Thyroid gland (tissue), 4 donors: Measurements from ENCODE around the gene SIX3.

Experiments
- POLR2A ChIP-seq, 2 donors: fragments of 450-650 bp; IDR thresholded peaks; one replicate each; pipeline ENCODE4 v1.6.1; 2017; ENCODE audit warnings: antibody characterized with exemption in 2 of 2, mild to moderate bottlenecking in 2 of 2, moderate library complexity in 1 of 2
- TF ChIP-seq, protein P1 (sequence below), 6 experiments: fragments of 200-600 bp in 3 of 6; fragments of 450-650 bp in 3 of 6; sonication (generic) in 3 of 6; IDR thresholded peaks; one replicate each; pipeline ENCODE4 v1.5.1; 2016 to 2019; ENCODE audit warnings: antibody characterized with exemption in 6 of 6, mild to moderate bottlenecking in 2 of 6, inconsistent platforms in 1 of 6, moderate library complexity in 1 of 6

DNA sequence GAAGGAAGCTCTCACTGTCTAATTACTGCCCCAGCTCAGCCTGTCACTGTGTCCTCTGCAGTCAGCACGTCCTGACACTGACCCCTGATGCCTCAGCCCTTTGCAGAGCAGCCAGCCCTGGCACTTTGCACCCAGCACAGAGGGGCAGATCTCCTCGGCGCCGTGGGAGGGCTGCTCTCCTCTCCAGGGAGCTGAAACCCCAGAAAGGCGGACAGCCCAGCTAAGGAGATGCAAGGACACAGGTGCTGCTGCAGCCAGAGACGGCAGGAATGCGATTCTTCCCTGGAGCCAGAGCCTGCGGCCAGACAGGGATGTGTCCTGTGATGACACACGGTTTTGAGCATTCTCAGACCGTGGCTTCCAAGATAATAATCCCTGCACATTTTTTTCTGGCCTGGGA, 34.5 kb upstream of the SIX3 start:
- TF ChIP-seq POLR2A (IDR thresholded peaks at IDR 0.05), result no peak
- TF ChIP-seq, protein P1, sequence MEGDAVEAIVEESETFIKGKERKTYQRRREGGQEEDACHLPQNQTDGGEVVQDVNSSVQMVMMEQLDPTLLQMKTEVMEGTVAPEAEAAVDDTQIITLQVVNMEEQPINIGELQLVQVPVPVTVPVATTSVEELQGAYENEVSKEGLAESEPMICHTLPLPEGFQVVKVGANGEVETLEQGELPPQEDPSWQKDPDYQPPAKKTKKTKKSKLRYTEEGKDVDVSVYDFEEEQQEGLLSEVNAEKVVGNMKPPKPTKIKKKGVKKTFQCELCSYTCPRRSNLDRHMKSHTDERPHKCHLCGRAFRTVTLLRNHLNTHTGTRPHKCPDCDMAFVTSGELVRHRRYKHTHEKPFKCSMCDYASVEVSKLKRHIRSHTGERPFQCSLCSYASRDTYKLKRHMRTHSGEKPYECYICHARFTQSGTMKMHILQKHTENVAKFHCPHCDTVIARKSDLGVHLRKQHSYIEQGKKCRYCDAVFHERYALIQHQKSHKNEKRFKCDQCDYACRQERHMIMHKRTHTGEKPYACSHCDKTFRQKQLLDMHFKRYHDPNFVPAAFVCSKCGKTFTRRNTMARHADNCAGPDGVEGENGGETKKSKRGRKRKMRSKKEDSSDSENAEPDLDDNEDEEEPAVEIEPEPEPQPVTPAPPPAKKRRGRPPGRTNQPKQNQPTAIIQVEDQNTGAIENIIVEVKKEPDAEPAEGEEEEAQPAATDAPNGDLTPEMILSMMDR (IDR thresholded peaks at IDR 0.05), result no peak
